NT2/D1 (cell line): ENCODE data around the gene SMG6.
"Not testable (repeated sequence)": the region's sequence is repeated elsewhere in the genome, so short reads cannot be mapped to it uniquely, and the experiment has no call there.

ENCODE experiments used
- DNase-seq: peaks from one replicate; pipeline ENCODE4 v3.0.0-alpha.2; 2011; ENCODE audit warnings: low read depth, low spot score
- H3K27me3 ChIP-seq: 2 replicates; pipeline ENCODE4 v1.6.0; 2011; ENCODE audit warnings: mild to moderate bottlenecking; ENCODE audit not compliant: insufficient read length, insufficient read depth
- H3K36me3 ChIP-seq: 2 replicates; pipeline ENCODE4 v1.6.1; 2011; ENCODE audit warnings: mild to moderate bottlenecking, low read length, mixed read lengths; ENCODE audit not compliant: insufficient read depth, insufficient read length
- H3K4me1 ChIP-seq: 2 replicates; pipeline ENCODE4 v1.5.1; 2011; ENCODE audit not compliant: insufficient read depth, insufficient read length
- H3K4me3 ChIP-seq: 2 replicates; pipeline ENCODE4 v1.5.1; 2011; ENCODE audit warnings: low read depth; ENCODE audit not compliant: insufficient read length
- H3K9ac ChIP-seq: 2 replicates; pipeline ENCODE4 v1.6.0; 2011; ENCODE audit warnings: low read depth; ENCODE audit not compliant: insufficient read length
- H3K9me3 ChIP-seq: 2 replicates; pipeline ENCODE4 v1.5.1; 2011; ENCODE audit warnings: mild to moderate bottlenecking, low read length; ENCODE audit not compliant: insufficient read depth
- SUZ12 ChIP-seq: IDR thresholded peaks from 2 replicates; pipeline ENCODE4 v1.6.1; 2011; ENCODE audit not compliant: insufficient read length, insufficient read depth; ENCODE audit errors: extremely low read depth
- YY1 ChIP-seq: IDR thresholded peaks from 2 replicates; pipeline ENCODE4 v1.6.1; 2011; ENCODE audit not compliant: insufficient read length, insufficient read depth
- ZNF274 ChIP-seq: IDR thresholded peaks from 2 replicates; pipeline ENCODE4 v1.6.1; 2011; ENCODE audit warnings: mild to moderate bottlenecking, low read depth, low read length

SMG6 gene

DNA sequence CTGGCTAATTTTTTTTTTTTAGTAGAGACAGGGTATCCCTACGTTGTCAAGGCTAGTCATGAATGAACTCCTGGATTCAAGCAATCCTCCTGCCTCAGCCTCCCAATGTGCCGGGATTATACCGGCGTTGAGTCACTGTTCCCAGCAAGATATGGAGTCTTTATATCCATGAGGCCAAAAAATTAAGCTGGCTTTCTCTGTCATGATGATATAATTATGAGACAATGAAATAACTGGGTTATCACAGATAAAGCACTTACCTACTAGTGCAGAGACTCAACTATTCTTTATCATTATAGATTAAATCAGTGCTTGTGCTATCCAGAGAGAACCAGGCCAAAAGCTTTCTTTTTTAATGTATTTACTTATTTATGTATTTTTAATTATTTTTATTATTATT lies 36.2 kb downstream of the SMG6 start:
- DNase-seq: no peak
- Histone ChIP-seq H3K4me3 (no peak overlapping the region), H3K9ac (no peak overlapping the region), H3K9me3 (no peaks in the 10 kb centered on the region), H3K4me1 (no peaks in the 10 kb centered on the region), H3K36me3 (peaks cover 22% of the 10 kb centered on the region), H3K27me3 (no peaks in the 10 kb centered on the region)
- TF ChIP-seq SUZ12 (no peak), YY1 (no peak), ZNF274 (no peak)

- no peak overlapping the region for H3K4me3 ChIP-seq
Observed at GRCh38 chr17:2266865-2267228, 36.7 kb downstream of the SMG6 start.

DNA sequence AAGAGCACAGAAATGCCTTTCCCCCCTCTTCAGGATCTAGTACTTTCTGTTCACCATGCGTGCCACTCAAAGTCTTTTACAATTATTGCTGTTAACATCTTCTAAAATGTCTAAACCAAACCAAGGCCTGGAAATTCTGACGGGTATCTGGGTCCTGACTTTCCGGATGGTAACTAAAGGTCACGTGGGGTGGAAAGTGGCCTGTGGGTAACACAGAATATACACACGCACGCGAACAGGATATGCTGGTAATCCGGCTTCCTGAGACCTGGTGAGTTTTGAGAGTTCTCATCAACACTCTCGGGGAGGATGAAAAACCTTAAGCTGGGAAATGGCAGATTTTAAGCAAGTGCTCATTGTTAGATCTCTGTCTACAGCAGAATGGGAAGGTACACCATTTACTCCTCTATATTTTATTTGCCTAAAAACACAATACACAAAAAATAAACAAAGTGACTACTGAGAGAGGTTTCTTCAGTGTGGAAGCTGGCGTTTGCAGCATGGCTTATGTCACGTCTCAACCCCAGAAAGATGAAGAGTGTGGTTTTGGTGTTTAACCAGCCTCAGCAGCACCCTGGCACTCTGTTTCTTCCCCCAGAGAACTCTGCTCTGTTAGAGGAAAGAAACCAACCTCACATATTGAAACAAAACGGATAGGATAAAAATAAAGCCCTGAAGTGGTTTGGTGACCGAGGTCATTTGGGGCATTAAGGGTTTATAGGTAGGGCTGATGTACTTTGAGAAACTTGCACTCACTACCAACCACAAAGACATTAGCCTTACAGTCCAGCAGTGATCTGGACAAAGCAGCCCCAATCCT lies 37.3 kb downstream of the SMG6 start:
- Histone ChIP-seq H3K4me1 (no peaks in the 10 kb centered on the region), H3K9ac (no peak overlapping the region), H3K27me3 (no peaks in the 10 kb centered on the region), H3K36me3 (peaks cover 16% of the 10 kb centered on the region), H3K4me3 (no peak overlapping the region), H3K9me3 (no peaks in the 10 kb centered on the region)
- no peak for DNase-seq
- TF ChIP-seq SUZ12 (no peak), ZNF274 (no peak), YY1 (no peak)

More at GRCh38 chr17:2266865-2267228, 36.7 kb downstream of the SMG6 start:
- no peak overlapping the region for H3K9ac ChIP-seq
- H3K9me3 ChIP-seq: no peaks in the 10 kb centered on the region
- no peaks in the 10 kb centered on the region for H3K27me3 ChIP-seq
- H3K4me1 ChIP-seq: no peaks in the 10 kb centered on the region
- peaks cover 18% of the 10 kb centered on the region for H3K36me3 ChIP-seq
- no peak for TF ChIP-seq ZNF274
- no peak for TF ChIP-seq SUZ12
- no peak for TF ChIP-seq YY1
- no peak for DNase-seq

DNA sequence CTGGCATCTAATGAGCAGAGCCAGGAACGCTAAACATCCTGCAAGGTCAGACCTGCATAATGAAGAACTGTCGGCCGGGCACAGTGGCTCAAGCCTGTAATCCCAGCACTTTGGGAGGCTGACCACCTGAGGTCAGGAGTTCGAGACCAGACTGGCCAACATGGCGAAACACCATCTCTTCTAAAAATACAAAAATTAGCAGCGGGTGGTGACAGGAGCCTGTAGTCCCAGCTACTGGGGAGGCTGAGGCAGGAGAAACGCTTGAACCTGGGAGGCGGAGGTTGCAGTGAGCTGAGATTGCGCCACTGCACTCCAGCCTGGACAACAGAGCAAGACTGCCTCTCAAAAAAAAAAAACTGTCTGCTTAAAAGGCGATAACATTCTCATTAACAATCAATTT lies 38.4 kb downstream of the SMG6 start:
- H3K9me3 ChIP-seq, H3K4me1 ChIP-seq, H3K9ac ChIP-seq, H3K36me3 ChIP-seq, H3K4me3 ChIP-seq, H3K27me3 ChIP-seq, DNase-seq: not testable (repeated sequence)

DNA sequence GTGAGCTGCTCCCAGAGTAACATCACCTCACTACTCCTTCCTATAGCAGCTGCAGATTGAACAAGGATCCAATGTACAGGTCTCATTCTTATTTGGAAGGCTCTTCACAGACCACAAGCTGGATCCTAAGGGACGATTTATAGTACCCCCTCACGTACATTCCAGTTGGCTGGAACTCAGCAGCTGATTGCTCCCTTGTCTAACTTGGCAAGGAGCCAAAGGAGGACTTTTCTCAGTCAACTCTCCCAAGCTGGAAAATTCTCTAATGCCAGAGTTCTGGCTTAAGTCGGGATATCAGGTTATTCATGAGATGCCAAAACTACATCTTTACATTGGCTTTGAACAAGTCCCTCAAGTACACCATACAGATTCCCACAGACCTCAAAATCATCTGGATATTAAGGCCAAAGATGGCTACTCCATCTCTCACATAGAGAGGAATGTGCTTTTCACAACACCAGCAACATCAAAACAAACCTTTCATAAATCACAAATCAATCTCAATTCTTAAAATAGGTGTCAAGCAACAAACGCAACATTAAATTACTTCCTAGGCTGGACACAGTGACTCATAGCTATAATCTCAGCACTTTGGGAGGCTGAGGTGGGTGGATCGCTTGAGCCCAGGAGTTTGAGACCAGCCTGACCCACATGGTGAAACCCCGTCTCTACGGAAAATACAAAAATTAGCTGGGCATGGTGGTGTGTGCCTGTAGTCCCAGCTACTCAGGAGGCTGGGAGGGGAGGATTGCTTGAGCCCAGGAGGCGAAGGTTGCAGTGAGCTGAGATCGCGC lies 39.3 kb downstream of the SMG6 start:
- no peak for DNase-seq
- Histone ChIP-seq H3K4me3 (no peak overlapping the region), H3K9me3 (no peaks in the 10 kb centered on the region), H3K36me3 (peaks cover 12% of the 10 kb centered on the region), H3K27me3 (no peaks in the 10 kb centered on the region), H3K9ac (no peak overlapping the region), H3K4me1 (no peaks in the 10 kb centered on the region)
- no peak for TF ChIP-seq YY1

DNA sequence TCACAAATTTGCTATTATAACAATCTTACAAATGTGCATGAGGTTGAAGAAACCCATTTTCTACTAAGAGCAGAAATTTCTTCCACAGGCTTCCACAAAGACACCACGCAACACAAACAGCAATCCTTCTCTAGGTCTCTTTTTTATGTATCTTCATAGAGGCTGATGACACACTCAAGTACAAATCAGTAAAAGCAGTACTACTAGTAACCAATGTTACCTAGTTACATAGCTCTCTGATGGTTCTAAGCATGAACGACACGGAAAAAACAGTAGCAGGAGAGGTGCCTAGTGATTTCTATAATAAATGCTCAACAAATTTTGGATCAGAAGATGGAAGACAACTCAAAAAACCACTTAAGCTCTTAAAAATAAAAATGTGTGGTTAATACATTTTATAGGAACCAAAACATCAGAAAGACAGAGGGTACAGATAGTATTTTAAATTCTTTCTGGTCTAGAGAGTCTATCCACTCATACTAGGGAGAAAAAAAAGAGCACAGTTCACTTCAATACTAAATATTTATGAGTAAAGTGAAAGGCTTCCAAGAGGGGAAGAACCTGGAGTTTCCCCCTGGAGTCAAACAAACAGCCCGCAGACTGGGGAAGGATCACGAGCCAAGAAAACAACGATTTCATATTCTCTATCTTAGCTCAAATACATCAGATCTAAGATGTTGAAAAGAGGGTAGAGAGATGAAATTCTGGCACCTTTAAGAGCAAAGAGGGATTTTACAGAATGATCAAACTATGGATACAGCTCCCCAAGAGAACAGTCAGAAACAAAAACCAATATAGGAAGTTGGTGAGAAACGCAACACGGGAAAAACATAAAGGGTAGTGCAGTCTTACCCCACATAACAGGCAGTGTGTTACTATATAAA lies 40.2 kb downstream of the SMG6 start:
- Histone ChIP-seq H3K4me1 (no peaks in the 10 kb centered on the region), H3K4me3 (no peak overlapping the region), H3K27me3 (no peaks in the 10 kb centered on the region), H3K36me3 (peaks cover 12% of the 10 kb centered on the region), H3K9me3 (no peaks in the 10 kb centered on the region), H3K9ac (no peak overlapping the region)
- TF ChIP-seq ZNF274 (no peak), SUZ12 (no peak), YY1 (no peak)
- DNase-seq: no peak

DNA sequence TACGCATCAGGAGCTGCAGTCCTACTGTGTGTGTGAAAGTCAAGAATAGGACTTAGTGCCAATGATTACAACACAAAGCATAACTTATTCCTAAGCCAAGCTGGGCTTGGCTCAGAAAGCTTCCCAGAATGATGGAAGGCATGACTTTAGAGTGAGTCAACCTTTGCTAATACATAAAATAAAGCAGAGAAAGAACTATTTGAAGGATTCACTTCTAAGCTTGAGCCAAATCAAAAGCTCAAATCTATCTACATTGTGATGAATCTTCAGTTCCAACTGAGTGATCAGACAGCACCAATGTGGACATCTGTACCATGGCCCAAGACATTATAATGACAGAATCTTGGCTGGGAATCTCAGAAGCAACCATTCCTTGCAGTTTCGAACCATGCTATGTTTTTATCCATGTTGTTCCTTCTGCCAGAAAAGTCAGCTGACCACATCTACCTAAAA lies 41.4 kb downstream of the SMG6 start:
- no peaks in the 10 kb centered on the region for H3K9me3 ChIP-seq
- no peak overlapping the region for H3K9ac ChIP-seq
- DNase-seq: no peak
- TF ChIP-seq SUZ12 (no peak), ZNF274 (no peak), YY1 (no peak)
- no peak overlapping the region for H3K4me3 ChIP-seq
- no peaks in the 10 kb centered on the region for H3K27me3 ChIP-seq
- H3K4me1 ChIP-seq: no peaks in the 10 kb centered on the region
- peaks cover 8% of the 10 kb centered on the region for H3K36me3 ChIP-seq
